Smooth muscle cell of bladder (primary cell): ENCODE results near the gene PDS5A. TPM values are rescaled to one million over a fixed set of nuclear protein-coding genes. Genes with fewer than 3 reads are reported as not detected.

Experiments used
- total RNA-seq: library from RNA; depleted of rRNA; stranded (reverse); fragments of >200 nt; gene quantifications from 2 replicates; pipeline ENCODE4 v1.2.3, GENCODE V29; 2014

The PDS5A gene, protein sequence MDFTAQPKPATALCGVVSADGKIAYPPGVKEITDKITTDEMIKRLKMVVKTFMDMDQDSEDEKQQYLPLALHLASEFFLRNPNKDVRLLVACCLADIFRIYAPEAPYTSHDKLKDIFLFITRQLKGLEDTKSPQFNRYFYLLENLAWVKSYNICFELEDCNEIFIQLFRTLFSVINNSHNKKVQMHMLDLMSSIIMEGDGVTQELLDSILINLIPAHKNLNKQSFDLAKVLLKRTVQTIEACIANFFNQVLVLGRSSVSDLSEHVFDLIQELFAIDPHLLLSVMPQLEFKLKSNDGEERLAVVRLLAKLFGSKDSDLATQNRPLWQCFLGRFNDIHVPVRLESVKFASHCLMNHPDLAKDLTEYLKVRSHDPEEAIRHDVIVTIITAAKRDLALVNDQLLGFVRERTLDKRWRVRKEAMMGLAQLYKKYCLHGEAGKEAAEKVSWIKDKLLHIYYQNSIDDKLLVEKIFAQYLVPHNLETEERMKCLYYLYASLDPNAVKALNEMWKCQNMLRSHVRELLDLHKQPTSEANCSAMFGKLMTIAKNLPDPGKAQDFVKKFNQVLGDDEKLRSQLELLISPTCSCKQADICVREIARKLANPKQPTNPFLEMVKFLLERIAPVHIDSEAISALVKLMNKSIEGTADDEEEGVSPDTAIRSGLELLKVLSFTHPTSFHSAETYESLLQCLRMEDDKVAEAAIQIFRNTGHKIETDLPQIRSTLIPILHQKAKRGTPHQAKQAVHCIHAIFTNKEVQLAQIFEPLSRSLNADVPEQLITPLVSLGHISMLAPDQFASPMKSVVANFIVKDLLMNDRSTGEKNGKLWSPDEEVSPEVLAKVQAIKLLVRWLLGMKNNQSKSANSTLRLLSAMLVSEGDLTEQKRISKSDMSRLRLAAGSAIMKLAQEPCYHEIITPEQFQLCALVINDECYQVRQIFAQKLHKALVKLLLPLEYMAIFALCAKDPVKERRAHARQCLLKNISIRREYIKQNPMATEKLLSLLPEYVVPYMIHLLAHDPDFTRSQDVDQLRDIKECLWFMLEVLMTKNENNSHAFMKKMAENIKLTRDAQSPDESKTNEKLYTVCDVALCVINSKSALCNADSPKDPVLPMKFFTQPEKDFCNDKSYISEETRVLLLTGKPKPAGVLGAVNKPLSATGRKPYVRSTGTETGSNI (N-terminal part only)
- 40.7 and 46.6 TPM in 2 replicates for total RNA-seq

DNA sequence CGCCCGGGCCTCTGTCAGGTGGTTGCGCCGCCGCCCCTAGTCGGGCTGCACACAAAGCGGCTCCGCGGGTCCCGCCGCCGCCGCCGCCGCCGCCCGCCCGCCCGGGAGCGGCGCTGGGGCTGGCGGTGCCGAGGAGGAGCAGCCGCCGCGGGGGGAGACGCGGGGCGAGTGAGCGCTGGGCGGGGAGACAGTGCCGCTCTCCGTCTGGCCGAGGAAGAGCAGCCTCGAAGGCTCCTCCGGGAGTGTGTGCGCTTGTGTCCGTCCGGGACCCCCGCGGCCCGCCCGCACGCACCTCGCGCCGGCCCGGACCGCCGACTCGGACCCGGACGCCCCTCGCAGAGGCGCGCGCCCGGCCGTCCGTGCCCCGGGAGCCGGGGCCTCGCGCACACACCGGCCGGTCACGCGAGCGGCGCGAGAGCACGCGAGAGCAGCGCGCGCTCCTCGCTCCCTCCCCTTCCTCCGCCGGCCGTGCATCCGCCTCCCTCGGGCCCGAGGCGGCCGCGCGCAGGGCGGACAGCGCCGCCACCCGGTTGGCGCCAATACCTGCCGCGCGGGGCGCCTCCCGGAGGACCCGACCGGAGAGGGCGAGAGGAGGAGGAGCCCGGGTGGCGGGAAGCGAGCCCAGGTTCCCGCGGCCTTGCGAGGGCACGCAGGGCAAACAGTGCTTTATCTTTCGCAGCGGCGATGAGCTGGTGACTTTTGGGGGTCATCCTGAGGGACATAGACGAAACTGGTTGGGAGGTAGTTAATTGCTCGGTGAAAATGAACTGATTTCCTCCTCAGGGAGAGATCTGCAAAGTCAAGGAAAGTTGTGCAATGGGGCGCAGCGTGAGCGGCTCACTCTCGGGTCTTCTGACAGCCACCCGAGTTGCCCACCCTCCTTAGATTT lies at the start of gene PDS5A:
PDS5A (minus strand) TSS at position 423 of the 889 bp plus-strand sequence. CDS start 1,334 bp downstream, outside the sequence.

Other genes with a start within 250 kb of the PDS5A start
- gene N4BP2, start 78.9 kb upstream of the PDS5A start, total RNA-seq = 3.9 and 6.3 TPM in 2 replicates
- under 0.01 and 0.09 TPM in 2 replicates for gene RHOH, start 219.1 kb upstream of the PDS5A start, total RNA-seq